ENCODE measurements around the gene KRT80. TPM values are rescaled to one million over a fixed set of nuclear protein-coding genes. Genes with fewer than 3 reads are reported as not detected.

The KRT80 gene
- total and polyA plus RNA-seq, 2 of the 13 experiments (the other 11 are each of a cell fraction or from before 2014, with no cell fraction given) = 0.27 to 0.53 TPM

DNA sequence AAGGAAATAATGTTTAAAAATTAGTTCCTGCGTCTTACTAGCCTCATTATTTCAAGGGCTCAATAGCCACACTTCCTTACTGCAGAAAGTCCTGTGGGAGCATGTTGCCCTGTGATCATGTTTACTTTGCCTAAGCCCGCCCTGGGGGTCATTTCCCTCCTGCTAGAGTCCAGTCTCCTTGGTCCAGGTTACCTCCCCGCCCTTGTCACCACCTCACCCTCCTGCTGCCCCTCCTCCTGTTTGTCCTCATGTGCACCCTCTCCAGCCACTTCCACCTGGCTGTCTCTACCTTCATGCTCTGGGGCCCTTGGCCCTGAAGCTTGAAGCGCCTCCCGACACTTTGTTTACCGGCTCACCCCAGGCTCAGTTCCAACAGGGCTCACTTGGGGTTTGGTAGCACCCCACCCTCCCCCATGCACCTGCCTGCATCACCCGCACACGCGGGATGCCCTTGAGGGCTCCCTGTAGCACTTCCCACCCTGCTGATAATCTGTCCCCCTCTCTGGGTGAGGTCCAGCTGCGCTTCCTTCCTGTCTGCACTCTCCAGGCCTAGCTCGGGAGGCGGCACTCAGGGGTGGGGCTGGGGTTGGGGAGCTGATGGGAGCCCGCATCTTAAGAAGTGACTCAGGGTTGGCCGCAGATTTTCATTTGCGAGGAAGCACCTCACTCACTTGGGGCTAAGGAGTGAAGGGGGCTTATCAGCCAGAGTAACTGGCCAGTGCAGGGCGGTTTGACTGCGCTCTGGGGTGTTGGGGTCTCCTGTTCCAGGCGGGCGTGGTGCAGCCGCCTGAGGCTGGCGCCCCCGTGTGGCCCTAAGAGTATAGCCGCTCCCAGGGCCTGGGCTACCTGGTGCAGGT, 72.2 kb downstream of the KRT80 start (continued):
- TF ChIP-seq, protein P1, sequence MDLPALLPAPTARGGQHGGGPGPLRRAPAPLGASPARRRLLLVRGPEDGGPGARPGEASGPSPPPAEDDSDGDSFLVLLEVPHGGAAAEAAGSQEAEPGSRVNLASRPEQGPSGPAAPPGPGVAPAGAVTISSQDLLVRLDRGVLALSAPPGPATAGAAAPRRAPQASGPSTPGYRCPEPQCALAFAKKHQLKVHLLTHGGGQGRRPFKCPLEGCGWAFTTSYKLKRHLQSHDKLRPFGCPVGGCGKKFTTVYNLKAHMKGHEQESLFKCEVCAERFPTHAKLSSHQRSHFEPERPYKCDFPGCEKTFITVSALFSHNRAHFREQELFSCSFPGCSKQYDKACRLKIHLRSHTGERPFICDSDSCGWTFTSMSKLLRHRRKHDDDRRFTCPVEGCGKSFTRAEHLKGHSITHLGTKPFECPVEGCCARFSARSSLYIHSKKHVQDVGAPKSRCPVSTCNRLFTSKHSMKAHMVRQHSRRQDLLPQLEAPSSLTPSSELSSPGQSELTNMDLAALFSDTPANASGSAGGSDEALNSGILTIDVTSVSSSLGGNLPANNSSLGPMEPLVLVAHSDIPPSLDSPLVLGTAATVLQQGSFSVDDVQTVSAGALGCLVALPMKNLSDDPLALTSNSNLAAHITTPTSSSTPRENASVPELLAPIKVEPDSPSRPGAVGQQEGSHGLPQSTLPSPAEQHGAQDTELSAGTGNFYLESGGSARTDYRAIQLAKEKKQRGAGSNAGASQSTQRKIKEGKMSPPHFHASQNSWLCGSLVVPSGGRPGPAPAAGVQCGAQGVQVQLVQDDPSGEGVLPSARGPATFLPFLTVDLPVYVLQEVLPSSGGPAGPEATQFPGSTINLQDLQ (CRISPR knock-in tag; IDR thresholded peaks at IDR 0.05) = no peak
- TF ChIP-seq ZNF777 (CRISPR knock-in tag; IDR thresholded peaks at IDR 0.05) (no peak), ZNF430 (CRISPR knock-in tag; IDR thresholded peaks at IDR 0.05) (no peak; the same call in 1 of the 2 replicates), RCOR2 (CRISPR knock-in tag; IDR thresholded peaks at IDR 0.05) (no peak), ZBTB1 (CRISPR knock-in tag; IDR thresholded peaks at IDR 0.05; ENCODE audit: borderline replicate concordance) (no peak), NFRKB (IDR thresholded peaks at IDR 0.05) (no peak), NRL (CRISPR knock-in tag; IDR thresholded peaks at IDR 0.05; ENCODE audit: borderline replicate concordance) (0 out of 2 replicates have a peak, but pooled peaks have one; percentile 51), ZNF839 (CRISPR knock-in tag; IDR thresholded peaks at IDR 0.05; ENCODE audit: borderline replicate concordance) (peak; percentile 71; the same call in 1 of the 2 replicates), ZNF772 (CRISPR knock-in tag; IDR thresholded peaks at IDR 0.05) (peak; percentile 20; the same call in 1 of the 2 replicates), SAP130 (CRISPR knock-in tag; IDR thresholded peaks at IDR 0.05; ENCODE audit: low read depth) (peak; percentile 69)
- TF ChIP-seq, protein P2, sequence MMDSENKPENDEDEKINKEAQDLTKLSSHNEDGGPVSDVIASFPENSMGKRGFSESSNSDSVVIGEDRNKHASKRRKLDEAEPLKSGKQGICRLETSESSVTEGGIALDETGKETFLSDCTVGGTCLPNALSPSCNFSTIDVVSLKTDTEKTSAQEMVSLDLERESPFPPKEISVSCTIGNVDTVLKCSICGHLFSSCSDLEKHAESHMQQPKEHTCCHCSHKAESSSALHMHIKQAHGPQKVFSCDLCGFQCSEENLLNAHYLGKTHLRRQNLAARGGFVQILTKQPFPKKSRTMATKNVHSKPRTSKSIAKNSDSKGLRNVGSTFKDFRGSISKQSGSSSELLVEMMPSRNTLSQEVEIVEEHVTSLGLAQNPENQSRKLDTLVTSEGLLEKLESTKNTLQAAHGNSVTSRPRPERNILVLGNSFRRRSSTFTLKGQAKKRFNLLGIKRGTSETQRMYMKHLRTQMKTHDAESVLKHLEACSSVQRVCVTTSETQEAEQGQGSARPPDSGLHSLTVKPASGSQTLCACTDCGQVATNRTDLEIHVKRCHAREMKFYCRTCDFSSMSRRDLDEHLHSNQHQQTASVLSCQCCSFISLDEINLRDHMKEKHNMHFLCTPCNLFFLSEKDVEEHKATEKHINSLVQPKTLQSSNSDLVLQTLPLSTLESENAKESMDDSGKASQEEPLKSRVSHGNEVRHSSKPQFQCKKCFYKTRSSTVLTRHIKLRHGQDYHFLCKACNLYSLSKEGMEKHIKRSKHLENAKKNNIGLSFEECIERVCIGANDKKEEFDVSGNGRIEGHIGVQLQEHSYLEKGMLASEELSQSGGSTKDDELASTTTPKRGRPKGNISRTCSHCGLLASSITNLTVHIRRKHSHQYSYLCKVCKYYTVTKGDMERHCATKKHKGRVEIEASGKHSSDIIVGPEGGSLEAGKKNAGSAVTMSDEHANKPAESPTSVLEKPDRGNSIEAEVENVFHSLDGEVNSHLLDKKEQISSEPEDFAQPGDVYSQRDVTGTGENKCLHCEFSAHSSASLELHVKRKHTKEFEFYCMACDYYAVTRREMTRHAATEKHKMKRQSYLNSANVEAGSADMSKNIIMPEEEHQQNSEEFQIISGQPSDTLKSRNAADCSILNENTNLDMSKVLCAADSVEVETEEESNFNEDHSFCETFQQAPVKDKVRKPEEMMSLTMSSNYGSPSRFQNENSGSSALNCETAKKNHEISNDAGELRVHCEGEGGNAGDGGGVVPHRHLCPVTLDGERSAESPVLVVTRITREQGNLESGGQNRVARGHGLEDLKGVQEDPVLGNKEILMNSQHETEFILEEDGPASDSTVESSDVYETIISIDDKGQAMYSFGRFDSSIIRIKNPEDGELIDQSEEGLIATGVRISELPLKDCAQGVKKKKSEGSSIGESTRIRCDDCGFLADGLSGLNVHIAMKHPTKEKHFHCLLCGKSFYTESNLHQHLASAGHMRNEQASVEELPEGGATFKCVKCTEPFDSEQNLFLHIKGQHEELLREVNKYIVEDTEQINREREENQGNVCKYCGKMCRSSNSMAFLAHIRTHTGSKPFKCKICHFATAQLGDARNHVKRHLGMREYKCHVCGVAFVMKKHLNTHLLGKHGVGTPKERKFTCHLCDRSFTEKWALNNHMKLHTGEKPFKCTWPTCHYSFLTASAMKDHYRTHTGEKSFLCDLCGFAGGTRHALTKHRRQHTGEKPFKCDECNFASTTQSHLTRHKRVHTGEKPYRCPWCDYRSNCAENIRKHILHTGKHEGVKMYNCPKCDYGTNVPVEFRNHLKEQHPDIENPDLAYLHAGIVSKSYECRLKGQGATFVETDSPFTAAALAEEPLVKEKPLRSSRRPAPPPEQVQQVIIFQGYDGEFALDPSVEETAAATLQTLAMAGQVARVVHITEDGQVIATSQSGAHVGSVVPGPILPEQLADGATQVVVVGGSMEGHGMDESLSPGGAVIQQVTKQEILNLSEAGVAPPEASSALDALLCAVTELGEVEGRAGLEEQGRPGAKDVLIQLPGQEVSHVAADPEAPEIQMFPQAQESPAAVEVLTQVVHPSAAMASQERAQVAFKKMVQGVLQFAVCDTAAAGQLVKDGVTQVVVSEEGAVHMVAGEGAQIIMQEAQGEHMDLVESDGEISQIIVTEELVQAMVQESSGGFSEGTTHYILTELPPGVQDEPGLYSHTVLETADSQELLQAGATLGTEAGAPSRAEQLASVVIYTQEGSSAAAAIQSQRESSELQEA (CRISPR knock-in tag; IDR thresholded peaks at IDR 0.05; ENCODE audit: not compliant biosample characterization) = peak; percentile 57
- TF ChIP-seq, protein P3, sequence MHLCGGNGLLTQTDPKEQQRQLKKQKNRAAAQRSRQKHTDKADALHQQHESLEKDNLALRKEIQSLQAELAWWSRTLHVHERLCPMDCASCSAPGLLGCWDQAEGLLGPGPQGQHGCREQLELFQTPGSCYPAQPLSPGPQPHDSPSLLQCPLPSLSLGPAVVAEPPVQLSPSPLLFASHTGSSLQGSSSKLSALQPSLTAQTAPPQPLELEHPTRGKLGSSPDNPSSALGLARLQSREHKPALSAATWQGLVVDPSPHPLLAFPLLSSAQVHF (CRISPR knock-in tag; IDR thresholded peaks at IDR 0.05) = no peak
- TF ChIP-seq, protein P4, sequence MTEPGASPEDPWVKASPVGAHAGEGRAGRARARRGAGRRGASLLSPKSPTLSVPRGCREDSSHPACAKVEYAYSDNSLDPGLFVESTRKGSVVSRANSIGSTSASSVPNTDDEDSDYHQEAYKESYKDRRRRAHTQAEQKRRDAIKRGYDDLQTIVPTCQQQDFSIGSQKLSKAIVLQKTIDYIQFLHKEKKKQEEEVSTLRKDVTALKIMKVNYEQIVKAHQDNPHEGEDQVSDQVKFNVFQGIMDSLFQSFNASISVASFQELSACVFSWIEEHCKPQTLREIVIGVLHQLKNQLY (CRISPR knock-in tag; IDR thresholded peaks at IDR 0.05) = 0 out of 2 replicates have a peak, but pooled peaks have one; percentile 25
- TF ChIP-seq, protein P5, sequence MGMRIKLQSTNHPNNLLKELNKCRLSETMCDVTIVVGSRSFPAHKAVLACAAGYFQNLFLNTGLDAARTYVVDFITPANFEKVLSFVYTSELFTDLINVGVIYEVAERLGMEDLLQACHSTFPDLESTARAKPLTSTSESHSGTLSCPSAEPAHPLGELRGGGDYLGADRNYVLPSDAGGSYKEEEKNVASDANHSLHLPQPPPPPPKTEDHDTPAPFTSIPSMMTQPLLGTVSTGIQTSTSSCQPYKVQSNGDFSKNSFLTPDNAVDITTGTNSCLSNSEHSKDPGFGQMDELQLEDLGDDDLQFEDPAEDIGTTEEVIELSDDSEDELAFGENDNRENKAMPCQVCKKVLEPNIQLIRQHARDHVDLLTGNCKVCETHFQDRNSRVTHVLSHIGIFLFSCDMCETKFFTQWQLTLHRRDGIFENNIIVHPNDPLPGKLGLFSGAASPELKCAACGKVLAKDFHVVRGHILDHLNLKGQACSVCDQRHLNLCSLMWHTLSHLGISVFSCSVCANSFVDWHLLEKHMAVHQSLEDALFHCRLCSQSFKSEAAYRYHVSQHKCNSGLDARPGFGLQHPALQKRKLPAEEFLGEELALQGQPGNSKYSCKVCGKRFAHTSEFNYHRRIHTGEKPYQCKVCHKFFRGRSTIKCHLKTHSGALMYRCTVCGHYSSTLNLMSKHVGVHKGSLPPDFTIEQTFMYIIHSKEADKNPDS (CRISPR knock-in tag; IDR thresholded peaks at IDR 0.05) = no peak
